RKO (cell line): Measurements from ENCODE around the gene SPDYC.

Experiments used
- DNase-seq: peaks from one replicate; pipeline ENCODE4 v3.0.0-alpha.2; 2016; ENCODE audit warnings: low spot score

The SPDYC gene

DNA sequence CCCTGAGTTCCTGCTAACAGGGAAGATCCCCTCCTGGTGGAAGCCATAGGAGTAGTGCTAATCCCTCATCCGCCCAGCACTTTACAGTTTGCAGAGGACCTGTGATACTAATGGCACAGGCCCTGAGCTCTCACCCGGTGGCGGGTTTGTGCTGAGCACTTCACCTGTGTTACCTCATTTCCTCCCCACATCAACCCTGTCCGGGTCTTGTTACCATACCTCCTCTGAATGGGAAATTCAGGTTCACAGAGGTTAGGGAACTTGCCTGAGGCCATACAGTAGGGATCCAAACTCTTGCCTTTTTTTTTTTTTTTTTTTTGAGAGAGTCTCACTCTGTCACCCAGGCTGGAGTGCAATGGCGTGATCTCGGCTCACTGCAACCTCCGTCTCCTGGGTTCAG, 36.9 kb downstream of the SPDYC start:
- DNase-seq = no peak

DNA sequence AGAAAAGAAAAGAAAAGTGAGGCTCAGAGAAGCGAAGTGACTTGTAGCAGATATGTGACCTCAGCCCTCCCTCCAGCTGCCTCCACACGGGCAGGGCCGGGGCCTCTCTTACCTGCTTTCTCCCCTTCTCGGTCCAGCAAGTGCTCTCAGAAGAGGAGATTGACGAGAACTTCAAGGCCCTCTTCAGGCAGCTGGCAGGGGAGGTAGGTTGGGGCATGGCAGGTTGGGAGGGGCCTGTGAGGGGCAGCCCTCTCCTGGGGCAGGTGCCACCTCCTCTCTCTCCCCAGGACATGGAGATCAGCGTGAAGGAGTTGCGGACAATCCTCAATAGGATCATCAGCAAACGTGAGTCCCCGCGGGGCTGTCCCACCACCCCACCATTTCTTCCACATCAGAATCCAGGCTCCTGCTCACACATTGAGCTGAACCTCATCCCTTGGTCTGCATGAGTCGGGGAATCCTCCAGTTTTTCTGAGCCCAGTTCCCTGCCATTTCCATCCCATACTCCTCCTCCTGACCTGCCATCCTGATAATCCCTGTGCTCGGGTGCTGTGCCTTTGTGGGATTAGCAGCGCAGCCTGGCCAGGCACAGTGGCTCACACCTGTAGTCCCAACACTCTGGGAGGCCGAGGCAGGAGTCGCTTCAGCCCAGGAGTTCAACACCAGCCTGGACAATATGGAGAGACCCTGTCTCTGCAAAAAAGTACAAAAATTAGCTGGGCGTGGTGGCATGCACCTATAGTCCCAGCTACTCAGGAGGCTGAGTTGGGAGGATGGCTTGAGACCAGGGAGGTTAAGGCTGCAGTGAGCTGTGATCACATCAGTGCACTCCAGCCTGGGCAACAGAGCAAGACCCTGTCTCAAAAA, 38.1 kb downstream of the SPDYC start:
- DNase-seq = no peak

GRCh38 chr11:65208785-65209710, 39.0 kb downstream of the SPDYC start:
- no peak for DNase-seq

- no peak for DNase-seq
These were observed 39.8 kb downstream of the SPDYC start for GRCh38 chr11:65209711-65210360.

GRCh38 chr11:65210361-65210731, 40.3 kb downstream of the SPDYC start:
- no peak for DNase-seq

GRCh38 chr11:65210748-65211147, 40.7 kb downstream of the SPDYC start:
- no peak for DNase-seq

DNA sequence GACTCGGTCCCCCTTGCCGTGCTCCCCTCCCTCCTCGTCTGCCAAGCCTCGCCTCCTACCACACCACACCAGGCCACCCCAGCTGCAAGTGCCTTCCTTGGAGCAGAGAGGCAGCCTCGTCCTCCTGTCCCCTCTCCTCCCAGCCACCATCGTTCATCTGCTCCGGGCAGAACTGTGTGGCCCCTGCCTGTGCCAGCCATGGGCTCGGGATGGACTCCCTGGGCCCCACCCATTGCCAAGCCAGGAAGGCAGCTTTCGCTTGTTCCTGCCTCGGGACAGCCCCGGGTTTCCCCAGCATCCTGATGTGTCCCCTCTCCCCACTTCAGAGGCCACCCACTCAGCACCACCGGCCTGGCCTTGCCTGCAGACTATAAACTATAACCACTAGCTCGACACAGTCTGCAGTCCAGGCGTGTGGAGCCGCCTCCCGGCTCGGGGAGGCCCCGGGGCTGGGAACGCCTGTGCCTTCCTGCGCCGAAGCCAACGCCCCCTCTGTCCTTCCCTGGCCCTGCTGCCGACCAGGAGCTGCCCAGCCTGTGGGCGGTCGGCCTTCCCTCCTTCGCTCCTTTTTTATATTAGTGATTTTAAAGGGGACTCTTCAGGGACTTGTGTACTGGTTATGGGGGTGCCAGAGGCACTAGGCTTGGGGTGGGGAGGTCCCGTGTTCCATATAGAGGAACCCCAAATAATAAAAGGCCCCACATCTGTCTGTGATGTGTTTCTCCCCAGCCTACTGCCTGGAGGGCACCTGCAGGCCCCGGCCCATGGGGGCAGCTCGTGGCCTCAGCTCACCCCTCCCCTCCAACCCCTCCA, 41.5 kb downstream of the SPDYC start:
- DNase-seq = no peak

GRCh38 chr11:65212226-65212801, 42.3 kb downstream of the SPDYC start:
- no peak for DNase-seq

DNA sequence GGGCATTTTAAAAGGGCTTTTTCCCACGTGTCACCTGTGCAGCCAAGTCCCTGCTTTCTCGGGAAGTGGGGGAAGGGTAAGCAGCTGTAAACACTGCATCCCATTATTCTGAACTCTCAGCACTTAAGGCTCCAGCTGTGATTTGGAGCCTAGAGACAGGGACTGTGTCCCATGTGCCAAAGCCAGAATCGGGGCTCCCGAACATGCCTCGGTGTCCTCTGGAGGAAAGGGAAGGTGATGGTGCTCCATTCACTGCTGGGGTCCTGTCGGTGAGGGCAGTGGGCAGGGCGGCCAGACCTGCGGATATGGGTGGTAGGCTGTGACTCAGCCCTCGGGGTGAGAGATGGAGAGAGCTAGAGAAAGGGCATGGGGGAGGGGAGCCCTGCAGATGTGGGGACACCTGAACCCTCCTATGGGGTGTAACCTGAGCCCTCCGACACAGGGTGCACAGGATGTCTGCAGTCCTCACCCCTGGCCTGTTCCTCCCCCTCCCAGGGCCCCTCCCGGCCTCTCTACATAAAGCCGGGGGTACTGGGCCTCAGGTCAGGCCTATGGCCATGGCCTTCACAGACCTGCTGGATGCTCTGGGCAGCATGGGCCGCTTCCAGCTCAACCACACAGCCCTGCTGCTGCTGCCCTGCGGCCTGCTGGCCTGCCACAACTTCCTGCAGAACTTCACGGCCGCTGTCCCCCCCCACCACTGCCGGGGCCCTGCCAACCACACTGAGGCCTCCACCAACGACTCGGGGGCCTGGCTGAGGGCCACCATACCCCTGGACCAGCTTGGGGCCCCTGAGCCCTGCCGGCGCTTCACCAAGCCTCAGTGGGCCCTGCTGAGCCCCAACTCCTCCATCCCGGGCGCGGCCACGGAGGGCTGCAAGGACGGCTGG, 43.5 kb downstream of the SPDYC start:
- no peak for DNase-seq

GRCh38 chr11:65214212-65214845, 44.3 kb downstream of the SPDYC start:
- no peak for DNase-seq

DNA sequence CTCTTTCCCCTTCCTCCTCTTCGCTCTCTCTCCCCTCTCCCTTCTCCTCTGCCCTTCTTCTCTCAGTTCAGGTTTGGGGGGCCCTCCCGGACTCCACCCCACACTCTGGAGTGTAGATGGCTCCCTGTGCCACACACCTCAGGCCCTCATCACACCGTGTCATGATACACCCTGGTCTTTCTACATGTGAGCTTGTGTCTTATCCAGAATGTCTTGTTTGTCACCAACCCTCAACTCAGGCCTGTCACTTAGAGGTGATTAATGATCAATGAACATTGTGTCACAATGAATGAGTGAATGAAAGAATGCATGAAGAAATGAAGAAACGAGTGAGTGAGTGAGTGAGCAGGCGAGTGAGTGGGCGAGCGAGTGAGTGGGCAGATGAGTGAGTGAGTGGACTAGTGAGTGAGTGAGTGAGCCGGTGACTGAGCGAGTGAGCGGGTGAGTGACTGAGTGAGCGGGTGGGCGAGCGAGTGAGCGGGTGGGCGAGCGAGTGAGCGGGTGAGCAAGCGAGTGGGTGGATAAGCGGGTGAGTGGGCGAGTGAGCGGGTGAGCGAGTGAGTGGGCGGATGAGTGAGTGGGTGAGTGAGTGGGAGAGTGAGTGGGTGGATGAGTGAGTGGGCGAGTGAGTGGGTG, 45.5 kb downstream of the SPDYC start:
- peak; percentile 60 for DNase-seq

DNA sequence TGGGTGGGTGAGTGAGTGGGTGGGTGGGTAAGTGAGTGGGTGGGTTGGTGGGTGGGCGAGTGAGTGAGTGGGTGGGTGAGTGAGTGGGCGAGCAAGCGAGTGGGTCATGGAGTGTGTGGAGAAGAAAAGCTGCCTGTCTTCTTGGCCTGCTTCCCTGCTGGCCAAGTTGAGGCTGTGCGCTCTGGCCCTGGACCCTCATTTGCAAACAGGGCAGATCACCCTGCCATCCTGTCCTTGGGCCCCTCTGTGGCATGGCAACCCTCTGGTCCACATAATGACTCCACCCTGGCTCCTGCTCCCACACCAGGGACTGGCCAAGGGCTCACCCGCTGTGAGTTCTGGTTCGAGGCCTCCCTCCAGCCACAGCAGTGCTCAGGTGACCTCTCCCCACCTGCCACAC, 46.8 kb downstream of the SPDYC start:
- DNase-seq = no peak

GRCh38 chr11:65217441-65218423, 47.7 kb downstream of the SPDYC start:
- no peak for DNase-seq

- DNase-seq = no peak
These were observed 48.4 kb downstream of the SPDYC start for GRCh38 chr11:65218446-65218845.

GRCh38 chr11:65219930-65220213, 49.8 kb downstream of the SPDYC start:
- peak; percentile 25 for DNase-seq

DNA sequence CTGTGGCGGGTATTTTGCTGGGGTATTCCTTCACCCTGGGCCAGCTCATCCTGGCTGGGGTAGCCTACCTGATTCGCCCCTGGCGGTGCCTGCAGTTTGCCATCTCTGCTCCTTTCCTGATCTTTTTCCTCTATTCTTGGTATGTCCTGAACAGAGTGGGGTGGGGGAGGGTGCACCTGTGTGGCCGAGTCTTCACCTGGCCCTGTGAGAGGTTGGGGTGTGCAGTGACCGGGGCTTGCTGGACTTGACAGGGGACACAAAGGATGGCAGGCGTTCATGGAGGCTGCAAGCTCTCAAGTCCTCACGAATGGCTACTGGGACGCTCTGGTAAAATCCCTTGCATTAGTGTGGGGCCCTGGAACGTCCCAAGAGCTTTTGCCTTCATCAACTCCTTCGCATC, 51.0 kb downstream of the SPDYC start:
- DNase-seq = no peak
